ENCODE measurements around the gene RASL11B. TPM values are rescaled to one million over a fixed set of nuclear protein-coding genes. Genes with fewer than 3 reads are reported as not detected.

RASL11B gene
- total RNA-seq, 3 donors from 2014 or later: 3.1 to 4.9 TPM; not detected in 1

DNA sequence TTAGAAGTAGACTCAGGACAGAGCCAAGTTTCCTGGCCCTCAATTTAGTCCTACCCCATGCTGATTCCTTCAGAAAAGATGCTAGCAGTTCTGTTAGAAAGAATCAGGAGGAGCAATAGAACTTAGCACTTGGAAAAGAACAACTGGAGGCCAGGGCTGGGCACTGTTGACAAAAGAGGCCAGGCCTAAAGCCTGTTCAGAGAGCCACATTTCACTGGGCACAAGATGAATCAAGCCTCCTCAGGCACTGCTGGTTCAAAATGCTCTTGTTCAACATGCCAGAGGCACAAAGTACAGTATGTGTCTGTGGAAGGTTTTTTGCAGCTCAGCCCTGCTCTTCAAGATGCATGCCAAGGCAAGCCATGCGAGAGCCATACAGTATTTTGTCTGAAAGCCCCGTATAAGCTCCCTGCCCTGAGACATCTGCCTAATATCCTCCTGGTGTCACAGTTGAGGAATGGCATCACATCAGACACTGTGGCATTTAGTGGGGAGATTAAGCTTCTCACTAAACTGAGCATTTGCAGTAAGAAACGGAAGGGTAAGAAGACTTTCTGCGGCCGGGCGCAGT, 53.7 kb downstream of the RASL11B start:
- Histone ChIP-seq H3K4me1 (no peaks in the 10 kb centered on the region), H3K27me3 (no peaks in the 10 kb centered on the region), H3K27ac (no peak overlapping the region), H3K9me3 (no peaks in the 10 kb centered on the region), H3K36me3 (no peaks in the 10 kb centered on the region), H3K4me3 (no peak overlapping the region)
- DNase-seq (ENCODE audit: low spot score in 2 of 2): no peak
- TF ChIP-seq POLR2A (IDR thresholded peaks at IDR 0.05) (no peak), POLR2AphosphoS5 (IDR thresholded peaks at IDR 0.05) (no peak)
- TF ChIP-seq, protein P1, sequence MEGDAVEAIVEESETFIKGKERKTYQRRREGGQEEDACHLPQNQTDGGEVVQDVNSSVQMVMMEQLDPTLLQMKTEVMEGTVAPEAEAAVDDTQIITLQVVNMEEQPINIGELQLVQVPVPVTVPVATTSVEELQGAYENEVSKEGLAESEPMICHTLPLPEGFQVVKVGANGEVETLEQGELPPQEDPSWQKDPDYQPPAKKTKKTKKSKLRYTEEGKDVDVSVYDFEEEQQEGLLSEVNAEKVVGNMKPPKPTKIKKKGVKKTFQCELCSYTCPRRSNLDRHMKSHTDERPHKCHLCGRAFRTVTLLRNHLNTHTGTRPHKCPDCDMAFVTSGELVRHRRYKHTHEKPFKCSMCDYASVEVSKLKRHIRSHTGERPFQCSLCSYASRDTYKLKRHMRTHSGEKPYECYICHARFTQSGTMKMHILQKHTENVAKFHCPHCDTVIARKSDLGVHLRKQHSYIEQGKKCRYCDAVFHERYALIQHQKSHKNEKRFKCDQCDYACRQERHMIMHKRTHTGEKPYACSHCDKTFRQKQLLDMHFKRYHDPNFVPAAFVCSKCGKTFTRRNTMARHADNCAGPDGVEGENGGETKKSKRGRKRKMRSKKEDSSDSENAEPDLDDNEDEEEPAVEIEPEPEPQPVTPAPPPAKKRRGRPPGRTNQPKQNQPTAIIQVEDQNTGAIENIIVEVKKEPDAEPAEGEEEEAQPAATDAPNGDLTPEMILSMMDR (IDR thresholded peaks at IDR 0.05): no peak
- intact Hi-C loops (cut with DNase I; ENCODE audit: low total_unique reads): no loop called here

Other genes with a start within 250 kb of the RASL11B start
- gene USP46, start 203.0 kb upstream of the RASL11B start, total RNA-seq: 10 to 100 TPM in 2 of 3 donors, 1 to 10 TPM in 1; 8.0 to 16.8 (median 14.1) TPM
- gene ERVMER34-1, start 110.9 kb upstream of the RASL11B start, total RNA-seq: 1 to 10 TPM in 2 of 3 donors, not detected in 1; 1.6 to 2.8 TPM

All from breast epithelium (tissue), 4 donors.